ENCODE data around the gene EIF4B.
"Not testable (repeated sequence)": the region's sequence is repeated elsewhere in the genome, so short reads cannot be mapped to it uniquely, and the experiment has no call there.

EIF4B gene

DNA sequence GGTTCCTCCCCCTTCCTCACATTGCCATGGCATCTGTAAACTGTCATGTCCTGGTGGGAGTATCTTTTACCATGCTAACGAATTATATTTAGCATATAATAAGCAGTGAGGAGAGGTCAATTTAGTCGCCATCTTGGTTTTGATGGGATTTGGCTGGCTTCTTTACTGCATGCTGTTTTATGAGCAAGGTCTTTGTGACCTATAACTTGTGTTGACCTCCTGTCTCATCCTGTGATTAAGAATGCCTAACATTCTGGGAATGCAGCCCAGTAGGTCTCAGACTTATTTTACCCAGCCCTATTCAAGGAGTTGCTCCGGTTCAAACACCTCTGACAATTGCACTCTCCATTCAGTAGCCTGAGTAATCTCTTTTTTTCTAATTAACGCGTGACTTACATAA is 2.1 kb upstream of the EIF4B start:
- DNase-seq (ENCODE audit: low spot score): no peak

GRCh38 chr12:53004582-53004981 is 1.7 kb upstream of the EIF4B start:
- DNase-seq (ENCODE audit: low spot score): no peak

DNA sequence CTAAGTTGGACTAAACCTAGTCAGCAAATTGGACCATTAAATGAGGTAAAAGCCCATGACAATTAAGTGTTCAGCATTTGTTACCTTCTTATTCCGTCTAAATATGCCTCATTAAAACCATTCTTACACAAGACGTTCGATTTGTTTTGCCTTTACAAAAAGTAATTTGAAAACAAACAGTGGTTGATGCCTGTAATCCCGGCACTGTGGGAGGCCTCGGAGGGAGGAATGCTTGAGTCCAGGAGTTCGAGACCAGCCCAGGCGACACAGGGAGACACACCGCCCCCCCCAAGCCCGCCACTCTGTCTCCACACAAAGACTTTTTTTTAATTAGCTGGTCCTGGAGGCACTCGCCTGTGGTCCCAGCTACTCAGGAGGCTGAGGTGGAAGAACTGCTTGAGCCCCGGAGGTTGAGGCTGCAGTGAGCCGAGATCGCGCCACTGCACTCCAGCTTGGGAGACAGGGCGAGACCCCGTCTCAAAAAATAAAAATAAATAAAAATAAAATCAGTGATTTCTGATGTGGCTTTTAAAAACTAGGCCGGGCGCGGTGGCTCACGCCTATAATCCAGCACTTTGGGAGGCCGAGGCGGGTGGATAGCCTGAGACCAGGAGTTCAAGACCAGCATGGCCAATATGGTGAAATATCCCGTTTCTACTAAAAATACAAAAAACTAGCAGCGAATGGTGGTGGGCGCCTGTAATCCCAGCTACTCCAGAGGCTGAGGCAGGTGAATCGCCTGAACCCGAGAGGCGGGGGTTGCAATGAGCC is 856 bp upstream of the EIF4B start:
- DNase-seq (ENCODE audit: low spot score): no peak

GRCh38 chr12:53006810-53007309 is 604 bp downstream of the EIF4B start:
- peak; percentile 86 for DNase-seq (ENCODE audit: low spot score)

- no peak for DNase-seq (ENCODE audit: low spot score)
These were observed 1.1 kb downstream of the EIF4B start for GRCh38 chr12:53007343-53007742.

GRCh38 chr12:53008760-53009159 is 2.5 kb downstream of the EIF4B start:
- DNase-seq (ENCODE audit: low spot score): not testable (repeated sequence)

DNA sequence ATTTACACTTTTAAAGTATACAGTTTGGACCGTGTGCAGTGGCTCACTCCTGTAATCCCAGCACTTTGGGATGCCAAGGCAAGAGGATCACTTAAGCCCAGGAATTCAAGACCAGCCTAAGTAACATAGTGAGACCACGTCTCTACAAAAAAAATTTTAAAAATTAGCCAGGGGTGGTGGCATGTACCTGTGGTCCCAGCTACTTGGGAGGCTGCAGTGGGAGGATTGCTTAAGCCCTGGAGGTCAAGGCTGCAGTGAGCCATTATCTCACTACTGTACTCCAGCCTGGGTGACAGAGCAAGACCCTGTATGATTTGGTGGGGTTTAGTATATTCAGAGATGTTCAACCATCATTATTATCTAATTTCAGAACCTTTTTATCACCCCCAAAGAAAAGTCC is 4.7 kb downstream of the EIF4B start:
- no peak for DNase-seq (ENCODE audit: low spot score)

GRCh38 chr12:53011889-53012288 is 5.6 kb downstream of the EIF4B start:
- DNase-seq (ENCODE audit: low spot score): no peak

DNA sequence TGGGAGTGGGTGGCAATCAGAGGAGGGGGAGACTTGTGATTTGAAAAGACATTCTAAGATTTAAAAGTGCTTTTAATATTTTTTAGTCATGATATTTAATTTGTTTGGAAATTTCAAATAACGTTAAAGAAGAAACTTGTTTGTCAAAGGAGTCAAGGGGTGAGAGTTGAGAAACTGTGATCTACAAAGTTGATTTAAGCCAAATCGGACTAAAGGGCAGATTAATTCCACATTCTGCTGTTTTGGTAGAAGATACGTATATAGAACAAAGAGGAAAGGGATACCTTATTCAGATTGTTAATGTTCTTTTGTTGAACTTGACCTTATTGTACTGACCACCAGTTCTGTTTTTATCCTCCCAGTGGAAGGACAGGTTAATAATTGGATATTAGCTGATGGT is 6.7 kb downstream of the EIF4B start:
- DNase-seq (ENCODE audit: low spot score): no peak

DNA sequence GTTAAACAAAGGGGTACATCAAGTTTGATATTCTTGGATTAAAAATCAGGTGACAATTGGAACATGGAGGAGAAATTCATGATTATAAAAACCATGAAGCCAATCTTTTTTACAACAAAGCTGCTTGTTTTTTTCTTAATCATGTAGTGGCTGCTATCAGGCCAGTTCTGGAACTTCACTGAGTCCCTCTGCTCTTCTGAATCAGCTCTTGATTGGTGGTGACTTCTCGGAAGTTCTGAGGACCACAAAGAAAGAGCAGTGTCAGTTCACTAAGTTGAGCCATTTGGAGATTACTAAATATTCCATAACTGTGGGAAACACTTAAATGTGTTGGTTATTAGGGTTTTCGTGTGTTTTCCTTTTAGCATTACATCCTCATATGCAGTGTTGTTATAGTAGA is 8.5 kb downstream of the EIF4B start:
- DNase-seq (ENCODE audit: low spot score): no peak

DNA sequence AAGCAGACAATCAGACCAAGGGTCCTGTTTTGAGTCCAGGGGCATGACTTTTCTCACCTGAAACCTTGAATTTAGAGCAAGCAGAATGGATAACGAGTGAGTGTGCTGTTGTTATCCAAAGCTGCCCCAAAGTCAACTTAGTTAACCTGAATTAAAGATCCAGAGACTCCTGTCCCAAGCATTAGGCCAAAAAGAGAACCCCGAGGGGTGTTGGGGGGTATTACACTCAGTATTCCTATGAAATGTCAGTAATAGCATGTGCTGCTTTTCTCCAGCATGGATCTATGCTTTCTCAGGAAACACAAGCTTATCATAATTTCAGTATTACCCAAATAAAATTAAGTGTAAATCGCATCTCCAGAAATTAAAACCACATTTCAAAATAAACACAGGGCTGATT is 19.0 kb downstream of the EIF4B start:
- no peak for DNase-seq (ENCODE audit: low spot score)

- DNase-seq (ENCODE audit: low spot score): not testable (repeated sequence)
These were observed 20.8 kb downstream of the EIF4B start for GRCh38 chr12:53027014-53027413.

DNA sequence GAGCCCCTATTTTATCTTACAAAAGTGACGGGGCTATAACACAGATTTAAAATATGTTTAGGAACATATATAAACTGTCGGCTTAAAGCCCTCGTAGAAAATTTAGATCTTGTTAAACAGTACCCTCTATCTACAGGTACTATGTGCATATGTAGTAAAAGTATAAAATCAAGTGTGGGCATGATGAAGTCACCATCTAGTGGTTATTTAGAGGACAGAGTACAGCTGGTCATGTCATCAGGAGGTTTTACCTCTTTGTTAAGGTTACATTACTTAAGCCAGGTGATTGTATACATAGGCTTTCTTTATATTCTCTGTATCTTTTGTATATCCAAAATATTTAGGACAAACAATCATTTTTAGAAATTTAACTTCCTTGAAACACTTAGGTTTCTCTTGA is 25.4 kb downstream of the EIF4B start:
- DNase-seq (ENCODE audit: low spot score): no peak

DNA sequence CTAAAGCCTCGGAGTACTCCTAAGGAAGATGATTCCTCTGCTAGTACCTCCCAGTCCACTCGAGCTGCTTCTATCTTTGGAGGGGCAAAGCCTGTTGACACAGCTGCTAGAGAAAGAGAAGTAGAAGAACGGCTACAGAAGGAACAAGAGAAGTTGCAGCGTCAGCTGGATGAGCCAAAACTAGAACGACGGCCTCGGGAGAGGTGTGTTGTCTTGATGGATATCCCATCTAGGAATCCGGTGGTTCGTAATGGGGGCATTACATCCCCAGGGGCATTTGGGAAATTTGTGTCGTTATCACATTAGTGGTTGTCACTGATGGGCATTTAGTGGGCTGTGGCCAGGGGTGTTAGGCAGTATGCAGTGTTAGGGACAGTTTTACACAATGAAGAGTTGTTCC is 27.6 kb downstream of the EIF4B start:
- DNase-seq (ENCODE audit: low spot score): not testable (repeated sequence)

GRCh38 chr12:53034459-53034858 is 28.2 kb downstream of the EIF4B start:
- no peak for DNase-seq (ENCODE audit: low spot score)

- DNase-seq (ENCODE audit: low spot score): no peak
These were observed 30.5 kb downstream of the EIF4B start for GRCh38 chr12:53036802-53037201.

DNA sequence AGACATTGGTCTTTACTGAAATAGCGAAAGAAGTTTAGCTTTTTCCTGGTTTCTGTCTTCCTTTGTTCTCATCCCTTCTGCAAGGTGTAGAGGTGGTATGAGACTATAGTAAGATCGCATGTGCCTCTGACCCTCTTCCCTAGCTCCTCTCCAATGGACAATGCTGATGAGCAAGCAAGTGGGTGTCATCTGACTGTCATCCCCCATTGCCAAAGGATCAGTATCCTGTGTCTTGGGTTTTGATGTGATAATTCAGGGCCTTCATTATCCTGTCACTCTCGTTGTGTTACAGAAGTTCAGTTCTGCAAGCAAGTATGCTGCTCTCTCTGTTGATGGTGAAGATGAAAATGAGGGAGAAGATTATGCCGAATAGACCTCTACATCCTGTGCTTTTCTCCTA is 33.6 kb downstream of the EIF4B start:
- no peak for DNase-seq (ENCODE audit: low spot score)

DNA sequence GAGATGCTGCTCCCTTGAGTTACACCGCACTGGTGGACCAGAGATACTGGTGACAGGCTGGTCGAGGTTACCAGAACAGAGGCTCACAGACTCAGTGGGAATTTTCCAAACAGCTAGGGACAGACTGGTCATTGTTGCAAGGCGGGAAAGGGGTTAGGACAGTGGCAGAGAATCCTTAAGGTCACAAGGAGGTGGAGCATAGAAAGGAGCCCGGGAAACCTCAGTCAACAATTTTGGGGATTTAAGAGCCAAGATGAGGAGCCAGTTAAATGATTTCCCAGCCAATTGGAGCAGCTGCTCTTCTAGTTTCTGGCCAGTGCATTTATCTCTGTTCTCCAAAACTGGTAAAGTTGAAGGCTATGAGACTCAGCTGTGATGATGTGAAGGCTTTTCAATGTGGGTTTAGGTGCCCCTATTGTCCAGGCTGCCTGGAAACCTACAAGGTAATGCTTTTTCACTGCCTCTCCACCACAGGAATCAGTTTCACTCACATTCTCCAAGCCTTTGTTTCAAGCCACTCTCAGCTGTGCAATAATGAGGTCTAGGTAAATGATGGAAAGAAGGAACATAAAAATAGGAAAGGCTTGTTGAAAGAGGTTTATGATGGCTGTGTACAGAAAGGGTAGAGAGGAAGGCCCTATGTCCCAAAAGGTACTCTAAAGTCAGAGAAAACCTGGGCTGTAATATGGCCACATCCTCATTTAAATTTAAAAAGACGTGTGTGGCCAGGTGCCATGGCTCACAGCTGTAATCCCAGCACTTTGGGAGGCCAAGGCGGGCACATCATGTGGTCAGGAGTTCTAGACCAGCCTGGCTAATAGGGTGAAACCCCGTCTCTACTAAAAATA is 36.6 kb downstream of the EIF4B start:
- DNase-seq (ENCODE audit: low spot score): no peak

DNA sequence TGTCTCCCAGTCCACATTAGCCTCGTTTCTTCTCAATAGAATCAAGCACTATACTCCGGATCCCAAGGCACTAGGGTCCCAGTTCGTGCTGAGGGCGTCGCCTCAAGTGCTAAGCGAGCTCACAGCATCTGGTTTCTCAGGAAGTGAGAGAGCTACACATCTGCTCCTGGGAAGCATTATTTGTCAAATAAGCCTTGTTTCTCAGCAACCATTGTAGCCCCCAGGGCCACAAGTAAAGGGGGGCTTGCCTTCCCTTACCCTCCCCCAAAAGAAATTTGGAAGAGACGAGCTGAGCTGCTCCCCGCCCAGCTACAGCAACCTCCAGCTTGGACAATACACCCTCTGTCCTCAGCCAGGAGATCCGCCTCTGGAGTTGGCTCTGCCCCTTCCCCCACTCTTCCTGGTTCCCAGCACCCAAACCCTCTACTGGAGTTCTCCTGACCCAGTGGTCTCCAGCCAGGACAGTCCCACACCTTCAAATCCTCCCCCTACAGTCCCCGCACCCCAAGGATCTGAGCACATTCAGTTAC is 37.9 kb downstream of the EIF4B start:
- DNase-seq (ENCODE audit: low spot score): no peak

DNA sequence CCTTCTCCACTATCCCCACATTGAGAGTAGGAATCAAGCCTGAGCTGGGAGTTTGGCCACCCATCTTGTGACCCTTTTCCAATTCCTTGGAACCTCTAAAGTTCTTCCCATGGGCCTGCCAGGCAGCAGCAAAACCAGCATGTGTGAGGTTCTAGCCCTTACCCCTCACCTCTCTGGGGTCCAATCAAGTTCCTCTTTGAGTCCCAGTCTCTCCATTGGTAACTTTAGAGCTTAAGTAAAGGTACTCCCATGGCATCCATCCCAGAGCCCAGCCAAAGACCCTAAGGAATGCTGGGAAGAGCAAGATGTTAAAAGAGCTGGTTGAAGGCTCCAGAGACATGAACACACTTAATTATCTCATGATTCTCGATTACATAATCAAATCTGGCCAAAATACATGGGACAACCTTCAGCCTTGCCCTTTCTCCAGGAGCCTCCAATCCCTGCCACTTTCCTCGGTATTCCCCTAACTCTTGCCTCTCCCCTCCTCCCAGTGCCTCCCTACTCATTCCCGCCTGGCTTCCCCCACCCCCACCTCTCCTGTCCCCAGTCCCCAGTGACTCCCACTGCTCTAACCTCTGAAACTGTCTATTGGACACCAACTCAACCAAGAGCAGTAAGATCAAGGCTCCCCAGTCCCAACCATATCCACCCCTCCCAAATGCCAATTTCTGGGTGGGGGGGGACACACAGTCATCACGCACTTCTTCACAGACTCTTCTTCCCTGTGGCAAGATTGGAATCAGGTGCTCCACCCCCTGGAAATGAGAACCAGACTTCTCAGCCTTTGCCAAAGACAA is 38.8 kb downstream of the EIF4B start:
- no peak for DNase-seq (ENCODE audit: low spot score)

DNA sequence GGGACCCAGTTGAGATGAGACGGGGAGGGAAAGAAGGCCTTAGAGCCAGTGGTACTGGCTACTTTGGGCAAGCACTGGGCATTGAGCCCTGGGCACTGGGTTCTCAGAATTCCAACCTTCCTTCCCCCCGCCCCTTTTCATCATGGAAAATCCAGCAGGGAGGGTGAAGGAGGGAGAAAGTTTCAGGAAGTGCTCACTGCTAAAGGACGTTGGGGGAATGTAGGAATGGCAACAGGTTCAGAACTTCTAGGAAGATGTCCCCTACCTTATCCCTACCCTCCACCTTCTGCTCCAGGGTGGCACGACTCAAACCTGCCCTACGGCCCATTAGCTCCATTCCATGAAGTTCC is 39.4 kb downstream of the EIF4B start:
- DNase-seq (ENCODE audit: low spot score): no peak

DNA sequence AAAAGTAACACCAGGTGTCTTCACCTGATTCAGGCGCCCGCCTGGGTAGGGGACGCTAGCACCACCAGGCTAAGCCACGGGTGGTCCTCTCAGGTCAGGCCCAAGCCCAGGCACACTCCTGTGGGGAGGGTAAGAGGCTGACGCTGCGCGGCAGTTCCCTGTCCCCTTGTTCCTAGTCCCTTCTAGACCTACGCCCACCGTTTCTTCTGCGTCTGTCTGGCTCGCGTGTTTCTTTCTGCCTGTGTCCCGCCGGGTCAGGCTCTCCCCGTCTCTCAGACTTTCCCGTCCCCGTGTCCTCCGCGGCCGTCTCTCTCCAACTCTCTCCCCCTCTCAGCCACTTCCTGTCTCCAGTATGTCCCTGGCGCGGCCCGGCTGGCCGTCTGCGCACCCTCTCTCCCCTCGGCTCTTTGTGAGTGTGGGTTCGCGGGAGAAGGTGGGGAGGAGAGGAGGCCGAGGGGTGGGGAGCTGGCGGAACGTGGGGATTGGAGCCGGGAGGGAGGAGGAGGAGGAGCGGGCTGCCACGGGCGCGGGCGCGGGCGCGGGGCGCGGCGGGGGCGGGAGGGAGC is 40.5 kb downstream of the EIF4B start:
- DNase-seq (ENCODE audit: low spot score): peak; percentile 38

All from activated CD4-positive, alpha-beta T cell treated with anti-CD3 and anti-CD28 coated beads, Interleukin-2, Interleukin-4, amounts not matched to agents 100 ng/mL and 50 ng/mL, durations not matched to agents 16 hours and 8 hours (primary cell).